SW 1271 (cell line): Measurements from ENCODE around the gene ARID5B.

Experiments
- DNase-seq, 2 experiments: peaks; one replicate each; lab custom pipeline; 2025; lab: John Stamatoyannopoulos, UW

ARID5B gene

GRCh38 chr10:61989995-61990760, 88.7 kb downstream of the ARID5B start:
- DNase-seq = no peak

DNA sequence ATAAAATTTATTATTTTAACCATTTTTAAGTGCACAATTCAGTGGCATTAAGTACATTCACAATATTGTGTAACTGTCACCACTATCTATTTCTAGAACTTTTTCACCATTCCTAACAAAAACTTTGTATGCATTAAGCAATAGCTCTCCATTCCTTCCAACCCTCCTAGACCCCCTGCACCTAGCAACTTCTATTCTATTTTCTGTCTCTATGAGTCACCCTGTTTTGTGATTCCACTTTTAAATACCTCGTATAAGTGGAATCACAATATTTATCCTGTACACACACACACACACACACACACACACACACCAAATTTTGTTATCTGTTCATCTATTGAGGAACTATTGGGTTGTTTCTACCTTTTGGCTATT, 89.2 kb downstream of the ARID5B start:
- no peak for DNase-seq

DNA sequence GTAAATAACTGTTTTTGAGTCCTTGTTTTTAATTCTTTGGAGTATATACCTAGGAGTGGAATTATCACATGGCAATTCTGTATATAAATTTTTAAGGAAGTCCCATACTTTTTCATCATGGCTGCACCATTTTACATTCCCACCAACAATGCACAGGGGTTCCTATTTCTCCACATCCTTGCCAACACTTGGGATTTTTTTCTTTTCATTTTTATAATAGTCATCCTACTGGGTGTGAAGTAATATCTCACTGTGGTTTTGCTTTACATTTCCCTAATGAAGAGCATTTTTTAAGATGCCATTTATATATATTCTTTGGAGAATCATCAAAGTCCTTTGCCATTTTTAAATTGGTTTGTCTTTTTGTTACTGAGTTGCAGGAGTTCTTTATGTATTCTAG, 89.7 kb downstream of the ARID5B start:
- no peak for DNase-seq

DNA sequence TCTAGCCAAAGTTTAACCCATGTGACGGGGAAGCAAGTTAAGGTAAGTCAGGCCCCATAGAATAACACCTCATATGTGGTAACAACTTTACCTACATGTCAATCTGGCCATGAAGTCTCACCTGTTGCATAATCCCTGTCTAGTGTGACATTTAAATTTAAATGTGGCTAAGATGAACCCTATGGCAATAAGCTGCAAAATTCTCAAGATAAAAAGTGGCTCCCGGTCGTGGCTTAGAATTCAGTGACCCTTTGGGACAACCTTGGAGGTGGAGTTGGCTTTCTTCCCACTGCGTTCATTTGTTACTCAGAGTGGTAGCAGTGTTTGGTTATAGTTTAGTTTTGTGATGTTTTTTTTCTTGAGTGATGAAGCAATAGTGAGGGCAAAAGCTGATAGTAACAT, 90.6 kb downstream of the ARID5B start:
- no peak for DNase-seq

DNA sequence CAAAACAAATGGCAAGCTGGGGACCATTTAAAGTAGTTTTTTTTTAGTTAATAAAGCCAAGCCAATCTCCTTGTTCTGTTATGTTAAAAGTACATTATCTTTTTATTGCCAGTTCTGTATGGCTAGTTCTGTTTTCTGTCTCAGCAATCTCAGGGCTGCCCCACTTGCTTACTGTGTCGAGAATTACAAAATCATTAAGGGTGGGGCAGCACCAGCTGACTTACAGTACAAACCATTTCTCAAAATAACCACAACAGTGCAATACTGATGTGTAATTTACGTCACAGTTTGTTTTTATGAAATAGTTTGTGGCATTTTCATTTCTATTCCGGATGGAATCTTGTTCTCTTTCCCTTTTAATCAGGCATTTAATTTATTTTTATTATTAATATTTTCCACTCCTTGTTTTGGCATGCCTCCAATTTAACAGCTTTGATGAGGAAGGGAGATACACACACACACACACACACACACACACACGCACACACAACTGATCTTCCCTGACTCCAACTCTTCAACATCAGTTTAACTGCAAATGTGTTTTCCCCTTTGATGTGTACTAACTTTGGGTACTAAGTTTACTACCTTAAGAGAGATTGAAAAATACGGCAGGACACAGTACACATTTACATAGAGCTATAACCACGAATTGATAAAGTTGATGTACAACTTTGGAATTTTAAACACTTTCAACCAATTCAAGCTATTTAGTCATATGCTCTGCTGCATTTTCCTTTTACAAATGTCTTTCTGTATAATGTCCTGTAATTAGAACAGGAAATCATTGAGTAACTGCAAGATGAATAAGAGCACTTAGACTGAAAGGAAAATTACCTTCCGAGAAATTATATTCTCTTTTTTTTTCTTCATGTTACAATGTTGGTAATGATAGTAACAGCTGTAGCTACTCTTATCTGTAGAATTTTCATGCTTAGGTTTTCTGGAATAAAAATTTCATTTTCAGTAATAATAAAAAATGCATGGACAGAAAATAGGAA, 91.5 kb downstream of the ARID5B start:
- no peak for DNase-seq

DNA sequence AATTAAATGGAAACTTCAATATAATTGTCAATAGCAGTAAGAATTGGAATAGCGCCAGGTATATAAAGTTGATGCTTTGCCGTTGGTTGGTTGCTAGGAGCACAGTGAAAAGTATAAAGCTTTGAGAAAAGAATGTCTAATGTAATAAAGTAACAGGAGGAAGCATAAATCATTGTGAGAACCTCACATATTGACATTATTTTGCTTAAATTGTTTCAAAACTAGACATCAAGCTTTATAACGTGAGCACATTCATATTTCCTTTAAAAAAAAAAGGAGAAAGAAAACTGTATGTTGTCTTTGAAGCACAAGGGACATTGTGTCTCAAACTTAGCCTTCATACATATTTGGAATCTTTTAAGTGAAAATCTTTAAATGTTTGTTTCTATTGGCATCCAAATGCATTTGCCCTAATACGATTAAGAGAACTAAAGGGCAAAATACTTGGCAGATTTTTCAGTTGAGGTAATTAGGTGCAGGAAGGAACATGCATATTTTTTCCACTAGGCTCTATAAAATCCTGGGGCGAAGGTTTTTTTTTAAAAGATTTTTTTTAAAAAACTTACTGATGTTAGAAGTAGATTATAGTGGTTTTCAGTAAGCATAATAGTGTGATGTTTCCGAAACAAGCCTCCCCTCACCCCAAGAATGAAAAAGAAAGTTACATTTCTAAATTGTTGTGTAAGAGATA, 92.4 kb downstream of the ARID5B start:
- DNase-seq = no peak

GRCh38 chr10:61994405-61995219, 93.1 kb downstream of the ARID5B start:
- no peak for DNase-seq

- DNase-seq = no peak
These were observed 93.7 kb downstream of the ARID5B start for GRCh38 chr10:61995220-61995503.

DNA sequence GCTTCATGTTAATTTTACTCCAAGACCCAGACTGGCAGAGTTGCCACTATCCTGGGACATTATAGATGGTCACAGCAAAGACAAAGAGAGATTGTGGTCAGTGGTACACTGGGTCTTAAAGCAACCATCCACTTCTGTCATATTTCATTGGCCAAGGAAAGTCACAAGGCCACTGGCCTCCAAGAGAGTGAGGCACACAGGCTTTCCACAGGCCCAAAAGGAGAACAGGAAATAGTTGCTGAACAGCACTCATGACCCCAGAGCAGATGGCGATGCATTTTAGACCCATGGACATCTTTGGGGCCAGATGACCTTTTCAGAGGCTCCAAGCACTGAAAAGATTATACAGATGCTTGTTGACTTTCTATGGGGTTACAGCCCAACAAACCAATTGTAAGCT, 97.4 kb downstream of the ARID5B start:
- DNase-seq = no peak

GRCh38 chr10:62000037-62000603, 98.6 kb downstream of the ARID5B start:
- DNase-seq = no peak

DNA sequence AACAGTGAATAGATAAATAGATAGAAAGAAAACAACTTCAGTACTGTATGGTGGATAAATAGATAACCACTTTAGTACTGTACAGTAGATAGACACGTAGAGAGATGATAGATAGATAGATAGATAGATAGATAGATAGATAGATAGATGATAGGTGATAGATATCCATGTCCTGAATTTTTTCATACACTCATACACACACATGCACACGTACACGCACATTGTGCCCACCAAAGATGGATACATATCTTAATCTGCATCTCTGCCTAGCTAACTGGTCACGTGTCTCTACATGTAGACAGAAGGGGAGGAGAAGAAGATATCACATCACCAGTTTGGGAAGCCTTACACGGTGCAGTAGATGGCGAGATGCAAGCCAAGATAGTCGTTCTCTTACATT, 99.2 kb downstream of the ARID5B start:
- no peak for DNase-seq

DNA sequence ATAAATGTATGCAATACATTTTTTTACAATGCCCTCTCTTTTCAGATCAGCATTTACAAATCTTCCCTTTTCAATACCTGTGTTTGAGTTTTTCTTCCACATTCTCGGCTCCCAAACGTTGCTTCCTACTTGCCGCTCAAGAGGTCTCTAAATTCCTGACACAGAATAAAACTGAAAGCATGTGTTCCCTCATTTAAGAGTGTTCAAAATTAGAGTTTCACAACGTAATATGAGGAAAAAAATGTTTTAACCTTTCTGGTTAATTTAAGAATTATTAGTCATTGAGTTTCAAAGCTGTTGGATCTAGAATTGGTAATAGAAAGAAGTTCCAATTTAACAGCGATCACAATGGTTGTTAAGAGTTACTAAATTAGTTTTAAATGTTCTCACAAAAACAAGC, 100.4 kb downstream of the ARID5B start:
- no peak for DNase-seq

GRCh38 chr10:62002753-62003152, 101.3 kb downstream of the ARID5B start:
- DNase-seq = no peak

GRCh38 chr10:62004042-62004441, 102.5 kb downstream of the ARID5B start:
- DNase-seq = no peak

DNA sequence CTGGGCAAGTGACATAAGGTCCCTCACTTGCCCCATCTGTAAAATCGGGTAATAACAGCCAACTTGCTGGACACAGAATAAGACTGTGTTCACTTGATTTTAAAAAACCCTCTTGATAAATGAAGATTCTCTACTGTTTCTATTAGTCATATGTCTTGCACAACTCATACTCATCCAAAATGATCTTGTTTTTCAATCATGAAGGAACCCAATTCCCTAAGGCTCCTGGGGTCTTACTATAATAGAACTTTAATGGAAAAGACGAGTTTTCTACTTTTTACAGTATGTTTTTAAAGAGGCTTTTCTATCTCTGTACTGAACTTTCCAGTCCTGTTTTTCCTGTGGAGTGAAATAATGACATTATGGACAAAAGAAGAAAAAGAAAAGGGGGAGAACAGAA, 103.8 kb downstream of the ARID5B start:
- no peak for DNase-seq

- no peak for DNase-seq
These were observed 104.2 kb downstream of the ARID5B start for GRCh38 chr10:62005687-62006086.

DNA sequence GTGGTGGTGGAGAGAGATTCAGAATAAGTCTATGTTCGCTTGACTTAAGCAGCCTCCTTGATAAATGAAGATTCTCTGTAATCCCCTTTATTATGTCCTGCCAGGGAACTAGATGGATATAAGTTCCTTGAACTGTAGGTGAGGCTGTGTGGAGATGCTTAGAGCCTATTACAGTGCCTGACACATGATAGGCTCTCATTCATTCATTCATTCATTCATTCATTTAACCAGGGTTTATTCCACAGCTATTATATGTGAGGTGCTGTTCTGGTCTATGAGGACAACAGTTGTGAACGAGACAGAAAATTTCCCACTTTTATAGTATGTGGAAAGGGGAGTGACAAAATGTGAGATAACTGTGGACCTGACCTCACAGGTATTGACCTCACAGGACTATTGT, 105.6 kb downstream of the ARID5B start:
- DNase-seq = no peak

GRCh38 chr10:62008196-62008595, 106.7 kb downstream of the ARID5B start:
- no peak for DNase-seq

DNA sequence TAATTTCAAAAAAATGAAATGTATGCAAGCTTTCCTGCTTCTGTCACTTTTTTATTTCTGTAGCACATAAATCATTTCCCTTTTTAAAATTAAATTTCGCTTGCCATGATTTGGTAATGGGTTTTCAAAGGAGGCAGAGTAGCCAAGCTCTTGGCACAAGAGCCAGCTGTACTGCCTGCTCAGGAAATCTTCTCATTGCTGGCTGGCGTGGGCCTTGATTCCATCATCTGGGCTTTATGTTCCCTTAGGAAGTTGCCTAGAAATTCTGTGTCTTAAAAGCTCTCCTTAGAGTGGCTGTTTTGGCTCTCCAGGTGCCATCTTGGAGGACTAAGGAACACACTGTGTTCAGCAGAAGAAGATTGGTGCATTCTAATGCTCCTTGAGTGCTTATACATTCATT, 107.4 kb downstream of the ARID5B start:
- DNase-seq = no peak

- DNase-seq = no peak
These were observed 108.9 kb downstream of the ARID5B start for GRCh38 chr10:62010366-62010765.

GRCh38 chr10:62011558-62011957, 110.1 kb downstream of the ARID5B start:
- DNase-seq = no peak

- DNase-seq = no peak
These were observed 110.8 kb downstream of the ARID5B start for GRCh38 chr10:62012318-62012717.
